Measurements from ENCODE around the gene FAM241B.

FAM241B gene

GRCh38 chr10:69657866-69658265 lies 27.8 kb downstream of the FAM241B start:
- DNase-seq = no peak
- 88% methylated on average over 8 of the region's 10 CpGs for WGBS (ENCODE audit: insufficient coverage)
- H3K36me3 ChIP-seq (ENCODE audit: control insufficient read depth in 4 of 4, insufficient read depth in 4 of 4, low read length in 3 of 4) = no peaks in the 10 kb centered on the region
- H3K4me3 ChIP-seq (ENCODE audit: control insufficient read depth in 1 of 7, extremely low read depth in 1 of 7, insufficient read depth in 4 of 7, low read depth in 2 of 7, low read length in 6 of 7) = no peak overlapping the region
- POLR2A ChIA-PET = no interaction called here
- CTCF ChIA-PET = interaction anchor here (0.7 to 1.7 kb wide), 2 partner anchors 13 to 15 kb away, joined by 3 to 5 read pairs; no protein-coding TSS in a partner anchor
- no peak overlapping the region for H3K27ac ChIP-seq (ENCODE audit: insufficient read depth in 1 of 2, low read depth in 1 of 2, low read length in 2 of 2, poor library complexity in 1 of 2, severe bottlenecking in 2 of 2)
- H3K9me3 ChIP-seq (ENCODE audit: control extremely low read depth in 1 of 5, control insufficient read depth in 4 of 5, insufficient read depth in 2 of 5, low read depth in 1 of 5, low read length in 4 of 5) = peaks cover 0 to 7% (median 2%) of the 10 kb centered on the region in 5 experiments
- peaks cover 0 to 31% (median 7%) of the 10 kb centered on the region in 5 experiments for H3K27me3 ChIP-seq (replicated peaks in 2 of 5; ENCODE audit: control insufficient read depth in 4 of 5, insufficient read depth in 5 of 5, low read length in 4 of 5)
- peaks cover 0 to 5% (median 0%) of the 10 kb centered on the region in 4 experiments for H3K4me1 ChIP-seq (ENCODE audit: control extremely low read depth in 1 of 4, control insufficient read depth in 4 of 4, insufficient read depth in 4 of 4, low read length in 3 of 4)

- ChIA-PET POLR2A (no interaction called here), CTCF (interaction anchor here (1.0 to 1.3 kb wide), 4 partner anchors 16 to 255 kb away, joined by 4 to 5 read pairs (median 4); no protein-coding TSS in a partner anchor)
- Histone ChIP-seq H3K27me3 (replicated peaks in 2 of 5; ENCODE audit: control insufficient read depth in 4 of 5, insufficient read depth in 5 of 5, low read length in 4 of 5) (peaks cover 0 to 31% (median 7%) of the 10 kb centered on the region in 5 experiments), H3K36me3 (ENCODE audit: control insufficient read depth in 4 of 4, insufficient read depth in 4 of 4, low read length in 3 of 4) (no peaks in the 10 kb centered on the region), H3K4me3 (ENCODE audit: control insufficient read depth in 1 of 7, extremely low read depth in 1 of 7, insufficient read depth in 4 of 7, low read depth in 2 of 7, low read length in 6 of 7) (no peak overlapping the region), H3K4me1 (ENCODE audit: control extremely low read depth in 1 of 4, control insufficient read depth in 4 of 4, insufficient read depth in 4 of 4, low read length in 3 of 4) (peaks cover 0 to 5% (median 0%) of the 10 kb centered on the region in 4 experiments), H3K27ac (ENCODE audit: insufficient read depth in 1 of 2, low read depth in 1 of 2, low read length in 2 of 2, poor library complexity in 1 of 2, severe bottlenecking in 2 of 2) (no peak overlapping the region), H3K9me3 (ENCODE audit: control extremely low read depth in 1 of 5, control insufficient read depth in 4 of 5, insufficient read depth in 2 of 5, low read depth in 1 of 5, low read length in 4 of 5) (no peaks in the 10 kb centered on the region)
- 81% methylated on average over 11 of the region's 13 CpGs for WGBS (ENCODE audit: insufficient coverage)
- DNase-seq = no peak
These were observed 29.4 kb downstream of the FAM241B start for GRCh38 chr10:69659241-69660038.

- 95% methylated on average over 4 of the region's 6 CpGs for WGBS (ENCODE audit: insufficient coverage)
- Histone ChIP-seq H3K9me3 (ENCODE audit: control extremely low read depth in 1 of 5, control insufficient read depth in 4 of 5, insufficient read depth in 2 of 5, low read depth in 1 of 5, low read length in 4 of 5) (no peaks in the 10 kb centered on the region), H3K4me3 (ENCODE audit: control insufficient read depth in 1 of 7, extremely low read depth in 1 of 7, insufficient read depth in 4 of 7, low read depth in 2 of 7, low read length in 6 of 7) (no peak overlapping the region), H3K4me1 (ENCODE audit: control extremely low read depth in 1 of 4, control insufficient read depth in 4 of 4, insufficient read depth in 4 of 4, low read length in 3 of 4) (peaks cover 0 to 5% (median 0%) of the 10 kb centered on the region in 4 experiments), H3K27me3 (replicated peaks in 2 of 5; ENCODE audit: control insufficient read depth in 4 of 5, insufficient read depth in 5 of 5, low read length in 4 of 5) (peaks cover 0 to 31% (median 9%) of the 10 kb centered on the region in 5 experiments), H3K36me3 (ENCODE audit: control insufficient read depth in 4 of 4, insufficient read depth in 4 of 4, low read length in 3 of 4) (no peaks in the 10 kb centered on the region), H3K27ac (ENCODE audit: insufficient read depth in 1 of 2, low read depth in 1 of 2, low read length in 2 of 2, poor library complexity in 1 of 2, severe bottlenecking in 2 of 2) (no peak overlapping the region)
- ChIA-PET CTCF (interaction anchor here (1.2 to 1.8 kb wide), 2 partner anchors 16 to 19 kb away, joined by 5 to 15 read pairs; no protein-coding TSS in a partner anchor), POLR2A (no interaction called here)
- DNase-seq = no peak
These were observed 30.2 kb downstream of the FAM241B start for GRCh38 chr10:69660296-69660695.

GRCh38 chr10:69661414-69662172 lies 31.5 kb downstream of the FAM241B start:
- H3K4me3 ChIP-seq (ENCODE audit: control insufficient read depth in 1 of 7, extremely low read depth in 1 of 7, insufficient read depth in 4 of 7, low read depth in 2 of 7, low read length in 6 of 7) = no peak overlapping the region
- H3K27me3 ChIP-seq (replicated peaks in 2 of 5; ENCODE audit: control insufficient read depth in 4 of 5, insufficient read depth in 5 of 5, low read length in 4 of 5) = peaks cover 0 to 27% (median 11%) of the 10 kb centered on the region in 5 experiments
- DNase-seq = no peak
- peaks cover 0 to 5% (median 0%) of the 10 kb centered on the region in 4 experiments for H3K4me1 ChIP-seq (ENCODE audit: control extremely low read depth in 1 of 4, control insufficient read depth in 4 of 4, insufficient read depth in 4 of 4, low read length in 3 of 4)
- H3K9me3 ChIP-seq (ENCODE audit: control extremely low read depth in 1 of 5, control insufficient read depth in 4 of 5, insufficient read depth in 2 of 5, low read depth in 1 of 5, low read length in 4 of 5) = no peaks in the 10 kb centered on the region
- ChIA-PET POLR2A (interaction anchor here (0.6 kb wide), 2 partner anchors 479 to 841 kb away, joined by 3 to 4 read pairs; no protein-coding TSS in a partner anchor), CTCF (interaction anchor here (0.9 to 1.8 kb wide), 4 partner anchors 8 to 55 kb away, joined by 3 to 15 read pairs (median 4); no protein-coding TSS in a partner anchor)
- H3K36me3 ChIP-seq (ENCODE audit: control insufficient read depth in 4 of 4, insufficient read depth in 4 of 4, low read length in 3 of 4) = no peaks in the 10 kb centered on the region
- no peak overlapping the region for H3K27ac ChIP-seq (ENCODE audit: insufficient read depth in 1 of 2, low read depth in 1 of 2, low read length in 2 of 2, poor library complexity in 1 of 2, severe bottlenecking in 2 of 2)
- 67% methylated on average over 4 of the region's 4 CpGs for WGBS (ENCODE audit: insufficient coverage)

DNA sequence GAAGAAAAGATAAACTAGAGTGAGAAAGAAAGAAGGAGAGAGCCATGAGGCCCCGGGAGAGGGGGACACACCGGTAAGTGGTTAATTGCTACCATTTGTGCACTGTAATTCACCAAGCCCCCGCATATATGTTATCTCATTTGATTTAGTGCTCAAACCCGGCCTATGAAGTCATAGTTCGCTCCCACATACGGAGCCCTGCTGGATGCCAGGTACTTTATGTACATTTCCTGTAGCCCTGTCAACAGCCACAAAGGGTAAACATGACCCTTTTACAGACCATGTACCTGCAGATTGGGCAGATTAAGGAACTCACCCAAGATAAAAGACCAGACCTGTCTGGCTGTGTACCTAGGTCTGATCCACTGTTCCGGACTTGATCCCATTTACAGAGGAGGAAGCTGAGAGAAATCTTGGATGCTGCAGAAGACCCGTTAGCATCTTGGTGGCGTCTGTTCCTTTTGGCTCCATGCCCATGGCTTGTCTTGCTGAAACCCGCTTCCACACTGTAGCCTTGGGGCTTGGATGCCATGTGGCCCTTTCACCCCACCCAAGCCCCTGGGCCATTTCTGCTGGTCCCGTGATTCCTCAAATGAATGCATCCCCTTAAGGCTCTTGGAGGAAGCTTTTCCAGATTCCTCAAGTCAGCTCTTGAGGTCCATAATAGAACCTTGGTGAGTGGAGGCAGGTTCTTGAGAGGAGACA lies 32.3 kb downstream of the FAM241B start:
- no peak overlapping the region for H3K27ac ChIP-seq (ENCODE audit: insufficient read depth in 1 of 2, low read depth in 1 of 2, low read length in 2 of 2, poor library complexity in 1 of 2, severe bottlenecking in 2 of 2)
- H3K36me3 ChIP-seq (ENCODE audit: control insufficient read depth in 4 of 4, insufficient read depth in 4 of 4, low read length in 3 of 4) = no peaks in the 10 kb centered on the region
- no peak overlapping the region for H3K4me3 ChIP-seq (ENCODE audit: control insufficient read depth in 1 of 7, extremely low read depth in 1 of 7, insufficient read depth in 4 of 7, low read depth in 2 of 7, low read length in 6 of 7)
- ChIA-PET POLR2A (no interaction called here), CTCF (interaction anchor here (1.2 to 1.8 kb wide), 4 partner anchors 9 to 26 kb away, joined by 3 to 15 read pairs (median 4); no protein-coding TSS in a partner anchor)
- WGBS (ENCODE audit: insufficient coverage) = 78% methylated on average over 10 of the region's 11 CpGs
- peaks cover 0 to 21% (median 9%) of the 10 kb centered on the region in 5 experiments for H3K27me3 ChIP-seq (replicated peaks in 2 of 5; ENCODE audit: control insufficient read depth in 4 of 5, insufficient read depth in 5 of 5, low read length in 4 of 5)
- no peak for DNase-seq
- H3K9me3 ChIP-seq (ENCODE audit: control extremely low read depth in 1 of 5, control insufficient read depth in 4 of 5, insufficient read depth in 2 of 5, low read depth in 1 of 5, low read length in 4 of 5) = no peaks in the 10 kb centered on the region
- H3K4me1 ChIP-seq (ENCODE audit: control extremely low read depth in 1 of 4, control insufficient read depth in 4 of 4, insufficient read depth in 4 of 4, low read length in 3 of 4) = peaks cover 0 to 2% (median 0%) of the 10 kb centered on the region in 4 experiments

DNA sequence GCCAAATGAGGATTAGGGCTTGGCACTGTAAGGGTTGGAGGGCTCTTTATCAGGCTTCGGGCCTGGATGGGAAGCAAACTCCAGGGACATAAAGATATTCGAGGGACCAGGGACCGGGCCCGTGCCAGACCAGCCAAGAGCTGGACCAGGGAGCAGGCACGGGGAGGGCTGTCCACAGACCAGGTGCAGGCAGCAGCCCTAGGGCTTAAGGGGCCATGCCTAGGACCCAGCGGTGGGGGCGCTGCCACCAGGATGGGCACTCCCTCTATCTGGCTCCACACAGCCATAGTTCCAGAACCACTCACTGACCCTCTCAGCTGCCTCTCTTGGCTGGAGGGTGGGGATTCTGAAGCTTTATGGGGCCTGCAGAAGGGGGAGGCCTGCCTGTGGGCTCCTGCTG lies 32.9 kb downstream of the FAM241B start:
- no peak overlapping the region for H3K27ac ChIP-seq (ENCODE audit: insufficient read depth in 1 of 2, low read depth in 1 of 2, low read length in 2 of 2, poor library complexity in 1 of 2, severe bottlenecking in 2 of 2)
- POLR2A ChIA-PET = no interaction called here
- H3K4me3 ChIP-seq (ENCODE audit: control insufficient read depth in 1 of 7, extremely low read depth in 1 of 7, insufficient read depth in 4 of 7, low read depth in 2 of 7, low read length in 6 of 7) = no peak overlapping the region
- H3K9me3 ChIP-seq (ENCODE audit: control extremely low read depth in 1 of 5, control insufficient read depth in 4 of 5, insufficient read depth in 2 of 5, low read depth in 1 of 5, low read length in 4 of 5) = no peaks in the 10 kb centered on the region
- WGBS (ENCODE audit: insufficient coverage) = 97% methylated on average over 5 of the region's 7 CpGs
- peaks cover 0 to 2% (median 0%) of the 10 kb centered on the region in 4 experiments for H3K4me1 ChIP-seq (ENCODE audit: control extremely low read depth in 1 of 4, control insufficient read depth in 4 of 4, insufficient read depth in 4 of 4, low read length in 3 of 4)
- no peak for DNase-seq
- CTCF ChIA-PET = interaction anchor here (1.2 to 1.3 kb wide), 2 partner anchors 9 to 11 kb away, joined by 3 to 6 read pairs; no protein-coding TSS in a partner anchor
- H3K36me3 ChIP-seq (ENCODE audit: control insufficient read depth in 4 of 4, insufficient read depth in 4 of 4, low read length in 3 of 4) = no peaks in the 10 kb centered on the region
- peaks cover 0 to 17% (median 9%) of the 10 kb centered on the region in 5 experiments for H3K27me3 ChIP-seq (replicated peaks in 2 of 5; ENCODE audit: control insufficient read depth in 4 of 5, insufficient read depth in 5 of 5, low read length in 4 of 5)

Measured in common myeloid progenitor, CD34-positive (primary cell).